Breast epithelium (tissue), 3 donors: ENCODE data around the gene SIM2.

Experiments used
- POLR2A ChIP-seq: fragments of 450-650 bp; IDR thresholded peaks from one replicate; pipeline ENCODE4 v1.6.1; 2016; ENCODE audit warnings: antibody characterized with exemption, mild to moderate bottlenecking, moderate library complexity
- POLR2AphosphoS5 ChIP-seq, 3 donors: sonication (generic); formaldehyde crosslinking; IDR thresholded peaks; one replicate each; pipeline ENCODE4 v1.6.1; 2017; ENCODE audit warnings: antibody characterized with exemption in 3 of 3
- TF ChIP-seq, protein P1 (sequence below), 3 donors: fragments of 450-650 bp; IDR thresholded peaks; one replicate each; pipeline ENCODE4 v1.5.1; 2016 to 2017; ENCODE audit warnings: antibody characterized with exemption in 3 of 3, mild to moderate bottlenecking in 3 of 3, moderate library complexity in 3 of 3

- TF ChIP-seq, protein P1, sequence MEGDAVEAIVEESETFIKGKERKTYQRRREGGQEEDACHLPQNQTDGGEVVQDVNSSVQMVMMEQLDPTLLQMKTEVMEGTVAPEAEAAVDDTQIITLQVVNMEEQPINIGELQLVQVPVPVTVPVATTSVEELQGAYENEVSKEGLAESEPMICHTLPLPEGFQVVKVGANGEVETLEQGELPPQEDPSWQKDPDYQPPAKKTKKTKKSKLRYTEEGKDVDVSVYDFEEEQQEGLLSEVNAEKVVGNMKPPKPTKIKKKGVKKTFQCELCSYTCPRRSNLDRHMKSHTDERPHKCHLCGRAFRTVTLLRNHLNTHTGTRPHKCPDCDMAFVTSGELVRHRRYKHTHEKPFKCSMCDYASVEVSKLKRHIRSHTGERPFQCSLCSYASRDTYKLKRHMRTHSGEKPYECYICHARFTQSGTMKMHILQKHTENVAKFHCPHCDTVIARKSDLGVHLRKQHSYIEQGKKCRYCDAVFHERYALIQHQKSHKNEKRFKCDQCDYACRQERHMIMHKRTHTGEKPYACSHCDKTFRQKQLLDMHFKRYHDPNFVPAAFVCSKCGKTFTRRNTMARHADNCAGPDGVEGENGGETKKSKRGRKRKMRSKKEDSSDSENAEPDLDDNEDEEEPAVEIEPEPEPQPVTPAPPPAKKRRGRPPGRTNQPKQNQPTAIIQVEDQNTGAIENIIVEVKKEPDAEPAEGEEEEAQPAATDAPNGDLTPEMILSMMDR (IDR thresholded peaks at IDR 0.05) = no peak
- TF ChIP-seq POLR2AphosphoS5 (IDR thresholded peaks at IDR 0.05) (no peak), POLR2A (no peak)
Measured at GRCh38 chr21:36713746-36714145, 14.8 kb downstream of the SIM2 start.
